ENCODE data around the gene SLC35G6.
"Not testable (repeated sequence)": the region's sequence is repeated elsewhere in the genome, so short reads cannot be mapped to it uniquely, and the experiment has no call there.

The SLC35G6 gene

GRCh38 chr17:7481275-7481674, at the start of gene SLC35G6:
Gene SLC35G6 (plus strand): TSS chr17:7481446. CDS start chr17:7481517, 71 bp downstream.
- DNase-seq, result not testable (repeated sequence)

DNA sequence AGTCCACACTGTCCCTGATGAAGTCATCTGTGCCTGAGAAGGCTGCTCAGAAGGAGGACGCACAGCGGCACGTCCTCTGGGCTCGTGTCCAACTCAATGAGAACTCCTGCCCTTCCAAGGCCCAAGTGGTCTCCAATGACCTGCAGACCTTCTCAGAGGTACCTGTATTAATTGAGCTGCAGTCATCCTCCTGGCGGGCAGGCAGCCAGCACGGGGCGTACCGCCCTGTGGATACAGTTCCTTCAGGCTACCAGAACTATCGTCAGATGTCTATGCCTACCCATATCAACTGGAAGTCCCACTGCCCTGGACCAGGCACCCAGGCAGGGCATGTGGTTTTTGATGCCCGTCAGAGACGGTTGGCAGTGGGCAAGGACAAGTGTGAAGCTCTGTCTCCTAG, 49.0 kb upstream of the SLC35G6 start:
- DNase-seq, result no peak

DNA sequence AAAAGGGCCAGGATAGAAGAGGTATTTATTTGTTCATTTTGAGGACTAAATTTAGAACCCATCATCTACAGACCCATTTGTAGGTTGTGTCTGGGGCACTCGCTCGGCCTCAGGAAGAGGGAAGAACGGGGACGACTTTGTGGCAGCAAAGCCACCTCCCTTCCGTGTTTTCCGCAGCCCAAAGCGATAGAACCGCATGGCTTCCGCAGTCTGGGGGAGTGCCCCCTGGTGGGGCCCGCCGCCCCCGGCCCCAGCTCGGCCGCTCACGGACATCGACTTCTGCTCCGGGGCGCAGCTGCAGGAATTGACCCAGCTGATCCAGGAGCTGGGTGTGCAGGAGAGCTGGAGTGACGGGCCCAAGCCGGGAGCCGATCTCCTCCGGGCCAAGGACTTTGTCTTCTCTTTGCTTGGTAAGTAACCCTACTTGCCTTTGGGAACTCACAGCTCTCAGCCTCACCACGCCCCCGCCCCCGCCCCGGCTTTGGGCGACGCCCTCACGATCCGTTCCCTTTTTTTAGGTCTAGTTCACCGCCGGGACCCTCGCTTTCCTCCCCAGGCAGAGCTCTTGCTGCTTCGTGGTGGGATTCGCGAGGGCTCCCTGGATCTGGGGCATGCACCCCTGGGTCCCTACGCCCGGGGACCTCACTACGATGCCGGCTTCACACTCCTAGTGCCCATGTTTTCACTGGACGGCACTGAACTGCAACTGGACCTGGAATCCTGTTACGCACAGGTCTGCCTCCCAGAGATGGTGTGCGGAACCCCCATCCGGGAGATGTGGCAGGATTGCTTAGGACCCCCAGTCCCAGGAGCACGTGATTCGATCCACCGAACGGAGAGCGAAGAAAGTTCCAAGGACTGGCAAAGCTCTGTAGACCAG, 45.3 kb upstream of the SLC35G6 start:
- DNase-seq, result peak; percentile 63

DNA sequence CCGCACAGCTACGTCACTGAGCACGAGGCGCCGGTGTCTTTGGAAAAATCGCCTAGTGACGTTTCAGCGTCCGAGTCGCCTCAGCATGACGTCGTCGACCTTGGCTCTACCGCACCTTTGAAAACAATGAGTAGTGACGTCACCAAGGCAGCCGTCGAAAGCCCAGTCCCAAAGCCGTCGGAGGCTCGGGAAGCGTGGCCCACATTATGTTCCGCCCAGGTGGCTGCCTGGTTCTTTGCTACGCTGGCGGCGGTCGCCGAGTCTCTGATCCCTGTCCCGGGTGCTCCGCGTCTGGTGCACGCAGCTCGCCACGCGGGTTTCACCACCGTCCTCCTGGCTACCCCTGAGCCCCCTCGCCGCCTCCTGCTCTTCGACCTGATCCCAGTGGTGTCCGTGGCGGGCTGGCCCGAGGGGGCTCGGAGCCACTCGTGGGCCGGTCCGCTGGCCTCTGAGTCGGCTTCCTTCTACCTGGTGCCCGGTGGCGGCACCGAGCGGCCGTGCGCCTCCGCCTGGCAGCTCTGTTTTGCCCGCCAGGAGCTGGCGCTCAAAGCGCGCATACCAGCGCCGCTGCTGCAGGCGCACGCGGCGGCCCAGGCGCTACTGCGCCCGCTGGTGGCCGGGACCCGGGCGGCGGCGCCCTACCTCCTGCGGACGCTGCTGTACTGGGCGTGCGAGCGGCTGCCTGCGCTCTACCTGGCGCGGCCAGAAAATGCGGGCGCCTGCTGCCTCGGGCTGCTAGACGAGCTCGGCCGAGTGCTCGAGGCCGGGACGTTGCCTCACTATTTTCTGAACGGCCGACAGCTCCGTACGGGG, 44.5 kb upstream of the SLC35G6 start:
- peak; percentile 81 for DNase-seq

DNA sequence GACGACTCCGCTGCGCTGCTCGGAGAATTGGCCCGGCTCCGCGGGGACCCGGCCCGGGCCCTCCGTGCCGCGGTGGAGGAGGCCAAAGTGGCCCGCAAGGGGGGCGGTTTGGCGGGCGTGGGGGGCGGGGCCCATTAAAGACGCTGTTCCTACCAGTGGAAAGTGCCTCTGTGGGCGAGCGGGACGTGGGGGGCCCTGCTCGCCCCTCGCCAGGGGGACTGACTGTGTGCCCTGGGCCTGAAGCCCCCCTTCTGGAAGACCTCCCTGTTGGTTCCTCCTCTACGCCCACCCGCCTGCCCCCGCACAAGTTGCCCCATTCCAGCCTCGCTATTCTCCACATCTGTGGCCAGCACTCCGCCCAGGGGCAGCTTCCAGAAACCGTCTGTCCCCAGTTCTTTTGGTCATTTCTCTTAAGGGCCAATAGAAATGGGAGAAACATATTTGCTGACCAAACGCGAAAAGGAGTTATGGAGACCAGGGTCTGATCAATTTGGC, 43.8 kb upstream of the SLC35G6 start:
- DNase-seq, result no peak

DNA sequence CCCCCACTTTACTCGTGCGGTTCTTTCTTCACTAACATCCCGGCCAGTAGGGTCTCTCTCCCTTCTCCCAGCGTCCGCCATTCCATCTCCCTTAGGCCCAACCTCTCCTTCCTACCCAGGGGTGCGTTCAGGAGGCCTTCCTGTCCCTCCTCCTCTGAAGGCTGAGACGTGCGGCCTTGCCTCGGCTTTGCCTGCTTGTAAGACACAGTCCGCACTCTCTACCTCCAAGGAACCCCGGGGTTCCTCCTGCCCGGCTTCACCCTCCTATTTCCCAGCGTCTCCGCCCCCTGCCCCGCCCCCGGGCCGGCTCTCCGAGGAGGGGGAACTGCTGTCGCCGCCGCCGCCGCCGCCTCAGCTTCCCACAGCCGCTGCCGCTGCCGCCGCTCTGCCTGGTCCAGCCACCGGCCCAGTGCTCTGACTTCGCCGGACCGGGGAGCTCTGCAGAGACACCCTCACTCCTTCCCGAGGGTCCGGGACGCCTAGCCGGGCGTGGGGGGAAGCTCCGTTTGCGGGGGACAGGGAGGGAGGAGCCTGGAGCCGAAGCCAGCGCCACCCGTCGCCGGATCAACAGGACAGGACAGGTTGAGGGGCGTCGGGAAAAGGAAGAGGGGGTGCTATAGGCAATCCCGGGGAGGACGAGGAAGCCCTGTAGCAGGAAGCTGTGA, 43.2 kb upstream of the SLC35G6 start:
- peak; percentile 35 for DNase-seq

- DNase-seq, result no peak
Measured at GRCh38 chr17:7438656-7439460, 42.4 kb upstream of the SLC35G6 start.

DNA sequence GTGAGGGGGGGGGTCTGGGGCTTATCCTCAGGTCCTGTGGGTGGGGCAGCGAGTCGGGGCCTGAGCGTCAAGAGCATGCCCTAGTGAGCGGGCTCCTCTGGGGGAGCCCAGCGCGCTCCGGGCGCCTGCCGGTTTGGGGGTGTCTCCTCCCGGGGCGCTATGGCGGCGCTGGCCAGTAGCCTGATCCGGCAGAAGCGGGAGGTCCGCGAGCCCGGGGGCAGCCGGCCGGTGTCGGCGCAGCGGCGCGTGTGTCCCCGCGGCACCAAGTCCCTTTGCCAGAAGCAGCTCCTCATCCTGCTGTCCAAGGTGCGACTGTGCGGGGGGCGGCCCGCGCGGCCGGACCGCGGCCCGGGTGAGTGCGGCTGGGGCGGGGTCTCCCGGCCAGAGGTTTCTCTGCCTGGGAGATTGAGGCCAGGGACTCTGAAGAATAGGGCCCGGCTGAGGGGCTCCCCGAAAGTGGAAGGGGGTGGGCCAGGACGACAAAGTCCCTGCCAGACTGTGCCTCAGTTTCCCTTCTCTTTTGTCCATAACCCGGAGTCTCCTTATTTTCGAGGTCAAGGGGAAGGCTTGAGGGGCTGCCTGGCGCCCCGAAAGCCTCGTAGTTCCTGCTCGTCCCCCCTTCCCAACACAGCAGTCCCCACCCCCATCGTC, 41.7 kb upstream of the SLC35G6 start, which contains the start of gene FGF11:
TSS of gene FGF11 (plus strand) at position 51 of the 651 bp plus-strand sequence. CDS start at position 160, 109 bp downstream.
- no peak for DNase-seq

- DNase-seq, result peak; percentile 21
Measured at GRCh38 chr17:7440113-7440833, 41.0 kb upstream of the SLC35G6 start.

DNA sequence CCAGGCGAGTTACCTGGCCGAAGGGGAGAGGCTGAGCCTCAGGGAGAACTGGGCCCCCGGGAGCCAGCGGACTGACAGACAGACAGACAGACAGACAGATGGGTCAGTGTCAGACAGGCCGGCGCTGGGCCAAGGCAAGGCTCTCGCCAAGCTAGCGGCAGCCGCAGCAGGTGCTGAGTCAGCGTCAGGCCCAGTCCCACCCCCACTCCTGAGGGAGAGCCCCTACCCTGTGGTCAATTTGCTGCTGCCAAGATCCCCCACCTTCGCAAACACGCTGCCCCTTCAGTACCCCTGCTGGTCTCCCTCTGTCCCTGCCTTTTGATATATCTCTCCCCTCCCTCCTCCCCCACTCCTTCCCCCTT, 40.4 kb upstream of the SLC35G6 start:
- DNase-seq, result no peak

GRCh38 chr17:7441266-7441665, 40.0 kb upstream of the SLC35G6 start:
- no peak for DNase-seq

DNA sequence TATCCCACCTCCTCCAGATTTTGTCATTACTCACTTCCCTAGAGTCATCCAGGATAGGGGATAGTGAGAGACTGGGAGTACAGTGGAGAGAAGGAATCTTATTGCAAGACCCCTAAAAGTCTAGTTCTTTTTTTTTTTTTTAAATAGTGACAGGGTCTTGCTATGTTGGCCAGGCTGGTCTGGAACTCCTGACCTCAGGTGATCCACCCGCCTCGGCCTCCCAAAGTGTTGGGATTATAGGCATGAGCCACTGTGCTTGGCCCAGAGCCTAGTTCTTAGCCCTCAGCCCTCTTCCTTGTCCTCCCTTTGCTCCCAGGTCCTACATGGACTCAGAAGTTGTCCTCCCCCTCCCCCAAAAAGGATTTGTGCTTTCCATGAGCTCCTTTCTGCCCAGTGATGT, 39.1 kb upstream of the SLC35G6 start:
- no peak for DNase-seq

GRCh38 chr17:7443499-7444485, 37.5 kb upstream of the SLC35G6 start:
- no peak for DNase-seq

DNA sequence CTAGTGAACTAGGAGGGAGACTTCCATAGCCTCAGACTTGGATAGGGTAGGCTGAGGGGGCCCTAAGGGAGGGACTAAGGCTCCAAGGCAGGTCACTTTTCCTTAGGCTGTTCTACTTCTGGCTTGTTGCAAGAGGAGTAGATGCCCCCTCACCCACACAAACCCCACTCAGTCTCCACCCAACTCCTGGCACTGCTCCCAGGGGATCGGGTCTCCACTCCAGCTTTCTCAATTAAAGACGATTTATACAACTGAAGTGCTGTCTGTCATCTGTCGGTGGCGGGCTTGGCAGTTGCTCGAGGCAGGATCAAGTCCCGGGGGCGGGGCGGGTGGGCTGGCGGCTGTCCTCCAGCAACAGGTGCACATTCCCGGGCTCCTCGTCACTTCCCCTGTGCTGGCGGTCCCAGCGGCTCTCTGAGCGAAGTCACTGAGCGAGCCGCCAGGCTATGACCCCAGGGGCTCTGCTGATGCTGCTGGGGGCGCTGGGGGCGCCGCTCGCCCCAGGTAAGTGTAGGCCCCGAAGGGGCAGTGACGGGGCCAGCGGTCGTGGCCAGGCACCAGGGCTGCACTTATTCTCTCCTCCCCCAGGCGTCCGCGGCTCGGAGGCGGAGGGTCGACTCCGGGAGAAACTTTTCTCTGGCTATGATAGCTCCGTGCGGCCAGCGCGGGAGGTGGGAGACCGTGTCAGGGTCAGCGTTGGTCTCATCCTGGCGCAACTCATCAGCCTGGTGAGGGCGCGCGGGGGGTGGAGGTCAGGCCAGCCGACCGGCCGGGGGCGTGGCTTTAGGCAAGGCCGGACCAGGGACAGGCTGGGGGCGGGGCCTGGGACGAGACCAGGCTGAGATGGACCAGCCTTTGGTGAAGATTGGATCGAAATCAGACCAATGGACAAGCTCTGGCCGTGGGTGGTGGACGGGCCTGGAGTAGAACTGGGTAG, 36.3 kb upstream of the SLC35G6 start, which contains the start of gene CHRNB1:
TSS of gene CHRNB1 (plus strand) at position 380 of the 937 bp plus-strand sequence. CDS start at position 447, 67 bp downstream.
- peak; percentile 18 for DNase-seq

- peak; percentile 34 for DNase-seq
Measured at GRCh38 chr17:7445619-7445968, 35.7 kb upstream of the SLC35G6 start.

- no peak for DNase-seq
Measured at GRCh38 chr17:7448461-7448860, 32.8 kb upstream of the SLC35G6 start.

DNA sequence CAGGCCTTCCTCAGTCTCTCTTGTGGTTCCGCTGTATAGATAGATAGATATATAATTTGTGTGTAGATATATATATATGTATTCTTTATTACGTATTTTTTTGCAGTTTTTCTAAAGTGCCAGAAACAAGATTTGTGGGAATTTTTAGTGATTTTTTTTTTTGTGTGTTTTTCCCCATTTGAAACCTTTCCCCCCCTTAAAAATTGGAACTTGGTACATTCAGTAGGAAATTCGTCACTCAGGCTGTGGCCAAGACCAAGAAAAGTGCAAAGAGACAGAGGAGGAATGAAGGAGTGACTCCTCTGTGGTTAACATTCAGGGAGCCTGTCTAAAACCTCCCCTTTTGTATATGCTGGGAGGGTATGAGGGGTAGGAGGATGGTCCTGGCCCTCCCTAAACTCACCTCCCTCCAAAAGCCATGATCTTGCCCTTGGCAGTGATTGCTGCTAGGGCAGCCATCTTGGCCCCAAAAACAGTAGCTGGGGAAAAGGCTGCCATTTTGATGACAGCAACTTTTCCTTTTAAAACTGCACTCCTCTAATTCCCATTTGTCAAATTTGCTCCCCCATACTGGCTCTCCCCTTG, 21.2 kb upstream of the SLC35G6 start:
- DNase-seq, result no peak
